Neural cell (in vitro differentiated cells): Measurements from ENCODE around the gene MAT1A. TPM values are rescaled to one million over a fixed set of nuclear protein-coding genes. Genes with fewer than 3 reads are reported as not detected.

Experiments used
- H2AFZ ChIP-seq: fragments of 200-600, 300-800 bp; sonication (generic), shearing (Covaris generic); 2 replicates; pipeline ENCODE4 v1.6.0; 2014; ENCODE audit warnings: low read depth, mild to moderate bottlenecking, antibody characterized with exemption, low read length, moderate library complexity
- H3F3A ChIP-seq: fragments of 200-600 bp; shearing (Covaris generic); 2 replicates; pipeline ENCODE4 v1.6.1; 2016; ENCODE audit warnings: mild to moderate bottlenecking, moderate library complexity, mixed read lengths, antibody characterized with exemption, low read length; ENCODE audit not compliant: insufficient read depth, poor library complexity, severe bottlenecking
- H3K27ac ChIP-seq: fragments of 200-600, 300-800 bp; sonication (generic), shearing (Covaris generic); 2 replicates; pipeline ENCODE4 v1.5.1; 2014; ENCODE audit warnings: mild to moderate bottlenecking, low read length, moderate library complexity
- H3K27me3 ChIP-seq: fragments of 300-800, 200-600 bp; sonication (generic), shearing (Covaris generic); 2 replicates; pipeline ENCODE4 v1.6.0; 2014; ENCODE audit warnings: mild to moderate bottlenecking, low read depth, low read length, moderate library complexity; ENCODE audit not compliant: insufficient read depth
- H3K36me3 ChIP-seq: fragments of 300-800, 200-600 bp; sonication (generic), shearing (Covaris generic); 2 replicates; pipeline ENCODE4 v1.5.1; 2014; ENCODE audit warnings: mild to moderate bottlenecking, antibody characterized with exemption, low read length, moderate library complexity; ENCODE audit not compliant: insufficient read depth
- H3K4me2 ChIP-seq: fragments of 300-800, 200-600 bp; sonication (generic), shearing (Covaris generic); 2 replicates; pipeline ENCODE4 v1.6.0; 2014; ENCODE audit warnings: mild to moderate bottlenecking, low read length
- H3K4me3 ChIP-seq: fragments of 300-800, 200-600 bp; sonication (generic), shearing (Covaris generic); 2 replicates; pipeline ENCODE4 v1.5.1; 2014; ENCODE audit warnings: mild to moderate bottlenecking, low read length, moderate library complexity
- H3K79me2 ChIP-seq: fragments of 200-600 bp; shearing (Covaris generic); replicated peaks from 2 replicates; pipeline ENCODE4 v1.6.0; 2014; ENCODE audit warnings: mild to moderate bottlenecking, low read length, moderate library complexity; ENCODE audit not compliant: insufficient read depth
- H3K9ac ChIP-seq: fragments of 300-800, 200-600 bp; sonication (generic), shearing (Covaris generic); 2 replicates; pipeline ENCODE4 v1.6.1; 2016; ENCODE audit warnings: mild to moderate bottlenecking, low read length, mixed read lengths
- H3K9me2 ChIP-seq: fragments of 200-600 bp; shearing (Covaris generic); 2 replicates; pipeline ENCODE4 v1.6.1; 2016; ENCODE audit warnings: mild to moderate bottlenecking, low read length, mixed read lengths; ENCODE audit not compliant: insufficient read depth
- H3K9me3 ChIP-seq: fragments of 200-600, 300-800 bp; sonication (generic), shearing (Covaris generic); 2 replicates; pipeline ENCODE4 v1.6.1; 2016; ENCODE audit warnings: mild to moderate bottlenecking, mixed run types, low read length, moderate library complexity, mixed read lengths
- H4K20me1 ChIP-seq: fragments of 200-600 bp; shearing (Covaris generic); 2 replicates; pipeline ENCODE4 v1.6.1; 2016; ENCODE audit warnings: mild to moderate bottlenecking, mixed run types; ENCODE audit not compliant: insufficient read depth
- EP300 ChIP-seq: fragments of 450-650 bp; conservative IDR thresholded peaks from 2 replicates; pipeline ENCODE4 v1.6.1; 2014; ENCODE audit warnings: antibody characterized with exemption, mild to moderate bottlenecking, moderate library complexity; ENCODE audit not compliant: poor library complexity, severe bottlenecking
- EZH2 ChIP-seq: fragments of 200-600, 300-800 bp; shearing (Covaris generic), sonication (generic); IDR thresholded peaks from 2 replicates; pipeline ENCODE4 v1.6.1; 2014; ENCODE audit warnings: antibody characterized with exemption, low read length, borderline replicate concordance, mild to moderate bottlenecking; ENCODE audit not compliant: insufficient read depth, poor library complexity, severe bottlenecking
- MXI1 ChIP-seq: fragments of 450-650 bp; conservative IDR thresholded peaks from 2 replicates; pipeline ENCODE4 v1.6.1; 2014; ENCODE audit warnings: antibody characterized with exemption, mild to moderate bottlenecking; ENCODE audit not compliant: poor library complexity, severe bottlenecking
- POLR2AphosphoS5 ChIP-seq: IDR thresholded peaks from 2 replicates; pipeline ENCODE4 v1.6.1; 2012
- RAD21 ChIP-seq: fragments of 450-650 bp; conservative IDR thresholded peaks from 2 replicates; pipeline ENCODE4 v1.6.1; 2014; ENCODE audit warnings: antibody characterized with exemption, mild to moderate bottlenecking, moderate library complexity
- SMC3 ChIP-seq: fragments of 450-650 bp; conservative IDR thresholded peaks from 2 replicates; pipeline ENCODE4 v1.6.1; 2014; ENCODE audit warnings: antibody characterized with exemption, mild to moderate bottlenecking, moderate library complexity; ENCODE audit not compliant: poor library complexity
- TAF1 ChIP-seq: IDR thresholded peaks from 2 replicates; pipeline ENCODE4 v1.6.1; 2012; ENCODE audit warnings: low read depth
- polyA plus RNA-seq: library from polyadenylated mRNA; depleted of rRNA; stranded (reverse); fragments of >200 nt; gene quantifications from 2 replicates; pipeline ENCODE4 v1.2.3, GENCODE V29; 2014
- TF ChIP-seq, protein P1 (sequence below): fragments of 450-650 bp; IDR thresholded peaks from 2 replicates; pipeline ENCODE4 v1.5.1; 2014; ENCODE audit warnings: antibody characterized with exemption, mild to moderate bottlenecking, moderate library complexity; ENCODE audit not compliant: poor library complexity, severe bottlenecking
- TF ChIP-seq, protein P2 (sequence below): IDR thresholded peaks from 2 replicates; pipeline ENCODE4 v1.6.1; 2012; ENCODE audit warnings: borderline replicate concordance

MAT1A gene
- polyA plus RNA-seq, 1 donor from 2014 or later: not detected

DNA sequence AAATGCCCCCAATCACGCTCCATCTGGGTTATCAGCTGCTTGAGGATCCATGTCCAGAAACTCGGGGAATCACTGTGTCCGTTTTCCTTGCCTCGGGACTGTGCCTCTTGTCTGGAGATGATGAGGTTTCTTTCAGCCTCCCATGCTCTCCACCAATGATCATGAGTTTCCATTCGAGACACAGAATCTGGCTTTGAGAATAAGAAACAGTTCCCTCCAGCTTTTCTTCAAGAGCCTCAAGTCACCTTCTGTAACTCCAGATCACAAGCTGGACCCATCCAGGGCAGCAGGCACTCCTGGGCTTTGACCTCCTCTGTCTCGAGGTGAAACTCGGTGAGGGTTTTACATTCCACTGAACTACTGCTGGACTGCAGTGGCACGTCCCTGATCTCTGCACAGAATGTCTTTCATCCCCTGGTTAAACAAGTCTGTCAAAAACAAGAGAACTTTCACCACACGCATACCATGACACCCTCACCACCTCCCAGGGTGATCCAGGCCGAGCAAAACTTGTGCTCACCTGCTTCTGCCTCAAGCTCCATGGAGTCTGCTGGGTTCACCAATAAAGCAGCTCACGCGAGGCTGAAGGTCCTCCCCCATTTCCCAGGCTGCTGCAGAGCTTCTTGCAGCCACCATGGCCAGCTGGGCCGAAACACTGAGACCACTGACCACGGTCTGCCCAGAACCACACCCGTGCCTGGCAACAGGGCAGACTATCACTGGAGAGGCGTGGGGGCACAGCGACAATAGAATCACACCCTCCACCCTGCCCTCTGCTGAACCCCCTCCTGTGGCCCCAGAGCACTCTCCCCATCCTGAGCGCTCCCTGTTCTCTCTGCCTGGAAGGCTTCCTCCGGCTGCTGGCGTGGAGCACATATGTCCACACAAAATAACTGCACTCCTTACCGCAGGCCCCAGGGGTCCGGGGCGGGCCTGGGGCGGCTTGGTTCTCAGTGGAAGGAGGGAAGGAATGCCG, 25.1 kb downstream of the MAT1A start:
- H3K9ac ChIP-seq: no peak overlapping the region
- TF ChIP-seq MXI1: no peak
- no peak for TF ChIP-seq SMC3
- TF ChIP-seq EP300: no peak
- TF ChIP-seq, protein P1, sequence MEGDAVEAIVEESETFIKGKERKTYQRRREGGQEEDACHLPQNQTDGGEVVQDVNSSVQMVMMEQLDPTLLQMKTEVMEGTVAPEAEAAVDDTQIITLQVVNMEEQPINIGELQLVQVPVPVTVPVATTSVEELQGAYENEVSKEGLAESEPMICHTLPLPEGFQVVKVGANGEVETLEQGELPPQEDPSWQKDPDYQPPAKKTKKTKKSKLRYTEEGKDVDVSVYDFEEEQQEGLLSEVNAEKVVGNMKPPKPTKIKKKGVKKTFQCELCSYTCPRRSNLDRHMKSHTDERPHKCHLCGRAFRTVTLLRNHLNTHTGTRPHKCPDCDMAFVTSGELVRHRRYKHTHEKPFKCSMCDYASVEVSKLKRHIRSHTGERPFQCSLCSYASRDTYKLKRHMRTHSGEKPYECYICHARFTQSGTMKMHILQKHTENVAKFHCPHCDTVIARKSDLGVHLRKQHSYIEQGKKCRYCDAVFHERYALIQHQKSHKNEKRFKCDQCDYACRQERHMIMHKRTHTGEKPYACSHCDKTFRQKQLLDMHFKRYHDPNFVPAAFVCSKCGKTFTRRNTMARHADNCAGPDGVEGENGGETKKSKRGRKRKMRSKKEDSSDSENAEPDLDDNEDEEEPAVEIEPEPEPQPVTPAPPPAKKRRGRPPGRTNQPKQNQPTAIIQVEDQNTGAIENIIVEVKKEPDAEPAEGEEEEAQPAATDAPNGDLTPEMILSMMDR: no peak
- TF ChIP-seq, protein P2, sequence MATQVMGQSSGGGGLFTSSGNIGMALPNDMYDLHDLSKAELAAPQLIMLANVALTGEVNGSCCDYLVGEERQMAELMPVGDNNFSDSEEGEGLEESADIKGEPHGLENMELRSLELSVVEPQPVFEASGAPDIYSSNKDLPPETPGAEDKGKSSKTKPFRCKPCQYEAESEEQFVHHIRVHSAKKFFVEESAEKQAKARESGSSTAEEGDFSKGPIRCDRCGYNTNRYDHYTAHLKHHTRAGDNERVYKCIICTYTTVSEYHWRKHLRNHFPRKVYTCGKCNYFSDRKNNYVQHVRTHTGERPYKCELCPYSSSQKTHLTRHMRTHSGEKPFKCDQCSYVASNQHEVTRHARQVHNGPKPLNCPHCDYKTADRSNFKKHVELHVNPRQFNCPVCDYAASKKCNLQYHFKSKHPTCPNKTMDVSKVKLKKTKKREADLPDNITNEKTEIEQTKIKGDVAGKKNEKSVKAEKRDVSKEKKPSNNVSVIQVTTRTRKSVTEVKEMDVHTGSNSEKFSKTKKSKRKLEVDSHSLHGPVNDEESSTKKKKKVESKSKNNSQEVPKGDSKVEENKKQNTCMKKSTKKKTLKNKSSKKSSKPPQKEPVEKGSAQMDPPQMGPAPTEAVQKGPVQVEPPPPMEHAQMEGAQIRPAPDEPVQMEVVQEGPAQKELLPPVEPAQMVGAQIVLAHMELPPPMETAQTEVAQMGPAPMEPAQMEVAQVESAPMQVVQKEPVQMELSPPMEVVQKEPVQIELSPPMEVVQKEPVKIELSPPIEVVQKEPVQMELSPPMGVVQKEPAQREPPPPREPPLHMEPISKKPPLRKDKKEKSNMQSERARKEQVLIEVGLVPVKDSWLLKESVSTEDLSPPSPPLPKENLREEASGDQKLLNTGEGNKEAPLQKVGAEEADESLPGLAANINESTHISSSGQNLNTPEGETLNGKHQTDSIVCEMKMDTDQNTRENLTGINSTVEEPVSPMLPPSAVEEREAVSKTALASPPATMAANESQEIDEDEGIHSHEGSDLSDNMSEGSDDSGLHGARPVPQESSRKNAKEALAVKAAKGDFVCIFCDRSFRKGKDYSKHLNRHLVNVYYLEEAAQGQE: no peak
- TF ChIP-seq TAF1: no peak
- no peak for TF ChIP-seq RAD21
- no peak for TF ChIP-seq POLR2AphosphoS5
- no peak for TF ChIP-seq EZH2
- H3F3A ChIP-seq: no peaks in the 10 kb centered on the region
- no peak overlapping the region for H3K27ac ChIP-seq
- no peaks in the 10 kb centered on the region for H3K79me2 ChIP-seq
- H3K9me2 ChIP-seq: no peaks in the 10 kb centered on the region
- H3K4me2 ChIP-seq: no peak overlapping the region
- H3K36me3 ChIP-seq: no peaks in the 10 kb centered on the region
- no peaks in the 10 kb centered on the region for H3K27me3 ChIP-seq
- no peaks in the 10 kb centered on the region for H3K9me3 ChIP-seq
- H3K4me3 ChIP-seq: no peak overlapping the region
- H2AFZ ChIP-seq: no peak overlapping the region
- H4K20me1 ChIP-seq: no peaks in the 10 kb centered on the region

DNA sequence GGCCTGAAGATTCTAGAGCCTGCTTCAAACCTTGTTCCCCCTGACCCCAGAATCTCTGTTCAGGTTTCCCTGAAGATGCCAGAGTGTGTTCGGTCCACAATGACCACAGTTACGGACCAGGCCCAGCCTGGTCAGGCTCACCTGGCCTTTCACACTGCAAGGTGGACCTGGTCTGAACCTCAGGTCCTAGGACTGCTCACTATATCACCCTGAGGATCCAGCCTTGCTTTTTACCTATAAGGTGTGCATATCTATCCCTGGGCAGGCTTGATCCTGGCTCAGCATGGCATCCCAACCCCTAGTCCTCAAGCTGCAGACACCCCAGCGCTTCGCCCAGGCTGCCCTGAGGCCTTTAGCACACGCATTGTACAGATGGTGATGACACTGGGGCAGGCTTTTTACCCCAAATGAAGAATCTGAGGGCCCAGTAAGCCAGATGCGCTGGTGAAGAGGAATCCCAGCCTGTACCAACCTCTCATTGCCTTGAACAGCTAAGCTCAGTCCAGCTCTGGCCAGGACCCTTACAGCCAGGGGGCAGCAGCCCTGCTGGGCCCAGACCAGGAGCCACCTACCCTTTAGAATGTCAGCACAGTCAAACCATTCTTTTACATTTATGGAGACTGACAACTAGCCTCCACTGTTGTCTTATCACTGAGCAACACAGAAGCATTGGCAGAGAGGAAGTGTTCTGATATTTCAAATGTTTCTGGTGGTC, 28.0 kb downstream of the MAT1A start:
- TF ChIP-seq, protein P2: no peak
- TF ChIP-seq MXI1: no peak
- no peak for TF ChIP-seq SMC3
- TF ChIP-seq TAF1: no peak
- TF ChIP-seq, protein P1: no peak
- TF ChIP-seq POLR2AphosphoS5: no peak
- no peak for TF ChIP-seq RAD21
- no peak for TF ChIP-seq EZH2
- Histone ChIP-seq H3K79me2 (no peaks in the 10 kb centered on the region), H3F3A (no peaks in the 10 kb centered on the region), H3K9me3 (no peaks in the 10 kb centered on the region), H3K27ac (no peak overlapping the region), H3K27me3 (no peaks in the 10 kb centered on the region), H3K4me3 (no peak overlapping the region), H3K36me3 (no peaks in the 10 kb centered on the region), H3K4me2 (no peak overlapping the region), H2AFZ (no peak overlapping the region), H3K9me2 (no peaks in the 10 kb centered on the region), H3K9ac (no peak overlapping the region), H4K20me1 (no peaks in the 10 kb centered on the region)
